Fibroblast of skin of right quadriceps (primary cell): Measurements from ENCODE around the gene ADCY3.
A peak's percentile ranks its signal among the peaks of the same experiment; 100 is the strongest.

Source experiments
- DNase-seq: peaks from one replicate; pipeline ENCODE4 v3.0.0-alpha.2; 2013

ADCY3 gene

GRCh38 chr2:24872344-24873115, 47.5 kb downstream of the ADCY3 start:
- no peak for DNase-seq

- DNase-seq, result no peak
Observed at GRCh38 chr2:24871852-24872333, 48.1 kb downstream of the ADCY3 start.

DNA sequence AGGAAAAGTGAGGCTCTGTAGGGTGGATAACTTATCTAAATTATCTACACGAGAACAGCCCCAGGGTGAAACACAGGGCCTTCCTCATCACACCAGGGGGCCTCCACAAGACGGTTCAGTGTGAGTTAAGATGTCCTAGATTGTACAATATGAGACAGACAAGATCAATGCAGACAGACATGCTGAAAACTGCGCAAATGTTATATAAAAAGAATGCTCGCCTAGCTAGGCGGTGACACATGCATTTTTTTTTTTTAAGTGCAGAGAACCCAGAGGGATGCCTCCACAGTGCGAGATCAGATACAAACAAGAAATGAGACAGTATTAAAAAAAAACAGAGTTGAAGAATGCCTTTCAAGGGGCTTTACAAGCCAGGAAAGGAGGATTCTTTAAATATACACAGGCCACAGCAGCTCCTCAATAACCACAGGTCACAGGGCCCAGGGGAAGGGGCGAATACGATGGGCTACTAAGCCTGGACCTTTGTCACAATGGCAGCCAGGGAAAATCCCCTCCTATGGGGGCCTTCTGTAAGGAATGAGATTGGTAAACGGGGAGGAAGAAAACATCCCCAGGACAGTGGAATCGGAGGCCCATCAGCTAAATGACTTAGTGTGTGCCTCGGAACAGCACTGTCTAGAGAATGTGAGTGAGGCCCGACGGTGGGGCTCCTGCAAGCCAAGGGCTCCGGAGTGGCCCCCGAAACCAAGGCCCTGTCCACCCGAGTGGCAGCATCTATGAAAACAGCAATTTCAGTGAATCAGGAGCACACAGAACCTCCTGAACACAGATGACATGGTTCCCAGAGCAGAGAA, 48.9 kb downstream of the ADCY3 start:
- no peak for DNase-seq

GRCh38 chr2:24870440-24870839, 49.6 kb downstream of the ADCY3 start:
- no peak for DNase-seq

GRCh38 chr2:24866946-24867345, 53.1 kb downstream of the ADCY3 start:
- no peak for DNase-seq

DNA sequence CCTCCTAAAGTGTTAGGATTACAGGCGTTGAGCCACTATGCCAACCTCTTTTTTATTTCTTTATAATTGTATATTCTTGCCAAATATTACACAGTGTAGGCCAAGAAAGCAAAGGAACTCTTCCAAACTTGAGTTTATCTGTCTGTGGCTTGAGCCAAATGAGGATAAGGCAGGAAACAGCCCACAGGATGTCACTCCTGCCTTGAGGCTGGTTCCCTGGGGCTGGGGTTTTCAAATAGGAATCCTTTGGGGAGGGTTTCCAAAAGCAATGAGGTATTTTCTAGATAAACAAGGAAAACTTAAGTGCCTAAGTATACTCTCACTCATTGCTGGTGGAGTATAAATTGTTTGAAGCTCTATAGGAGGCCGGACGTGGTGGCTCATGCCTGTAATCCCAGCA, 56.4 kb downstream of the ADCY3 start:
- DNase-seq, result peak; percentile 29

- no peak for DNase-seq
Observed at GRCh38 chr2:24861500-24861899, 58.5 kb downstream of the ADCY3 start.

- DNase-seq, result no peak
Observed at GRCh38 chr2:24860631-24861030, 59.4 kb downstream of the ADCY3 start.

- DNase-seq, result no peak
Observed at GRCh38 chr2:24859968-24860600, 60.0 kb downstream of the ADCY3 start.

DNA sequence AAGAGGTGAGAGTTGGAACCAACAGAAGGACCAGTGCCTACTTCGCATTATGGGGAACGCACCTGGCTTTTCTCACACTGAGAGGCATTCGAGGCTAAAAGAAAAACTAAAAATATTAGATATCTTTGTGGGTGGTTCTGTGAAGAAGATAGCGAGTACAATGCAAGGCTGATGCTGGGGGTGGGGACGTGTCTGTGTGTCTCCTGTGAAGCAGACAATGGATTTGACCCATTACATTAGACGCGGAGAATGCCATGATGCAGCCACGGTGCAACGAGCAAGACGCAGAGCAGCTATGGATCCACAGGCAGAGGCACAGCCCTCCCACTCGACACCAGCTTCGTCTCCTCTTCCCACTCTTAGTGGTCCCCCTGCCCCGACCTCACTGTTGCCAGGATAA, 61.0 kb downstream of the ADCY3 start:
- DNase-seq, result no peak

DNA sequence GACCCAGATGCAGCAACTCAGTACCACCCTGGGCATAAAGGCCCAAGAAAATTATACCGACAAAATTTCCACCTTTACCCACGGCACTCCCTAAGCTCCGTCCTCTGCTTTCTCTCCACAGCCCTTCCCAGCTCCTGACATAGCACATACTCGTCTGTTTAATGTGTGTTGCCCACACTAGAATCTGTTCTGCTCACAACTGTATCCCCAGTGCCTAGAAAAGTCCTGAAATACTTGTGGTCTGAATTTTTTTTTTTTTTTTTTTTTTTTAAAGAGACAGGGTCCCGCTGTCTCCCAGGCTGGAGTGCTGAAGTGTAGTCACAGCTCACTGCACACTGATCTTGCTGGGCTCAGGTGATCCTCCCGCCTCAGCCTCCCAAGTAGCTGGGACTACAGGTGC, 62.3 kb downstream of the ADCY3 start:
- peak; percentile 14 for DNase-seq

DNA sequence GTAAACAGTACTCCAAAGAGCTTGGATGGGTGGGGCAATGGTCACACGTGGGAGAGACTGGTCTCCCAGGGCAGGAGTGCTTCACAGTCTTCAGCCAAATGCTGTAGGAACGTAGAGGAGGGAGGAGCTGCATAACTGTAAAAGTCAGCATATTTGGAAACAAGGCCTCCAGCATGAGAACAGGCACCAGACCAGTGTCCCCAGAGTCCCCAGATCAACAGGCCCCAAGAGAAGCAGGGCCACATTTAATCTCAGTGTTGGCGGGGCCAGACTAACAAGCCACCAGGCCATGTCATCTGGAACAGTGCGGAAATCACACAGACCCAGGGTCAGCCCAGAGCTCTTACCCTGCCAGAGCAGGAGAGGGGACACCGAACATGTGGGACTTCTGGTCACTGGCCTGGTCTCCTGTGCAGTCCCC, 63.2 kb downstream of the ADCY3 start:
- no peak for DNase-seq

DNA sequence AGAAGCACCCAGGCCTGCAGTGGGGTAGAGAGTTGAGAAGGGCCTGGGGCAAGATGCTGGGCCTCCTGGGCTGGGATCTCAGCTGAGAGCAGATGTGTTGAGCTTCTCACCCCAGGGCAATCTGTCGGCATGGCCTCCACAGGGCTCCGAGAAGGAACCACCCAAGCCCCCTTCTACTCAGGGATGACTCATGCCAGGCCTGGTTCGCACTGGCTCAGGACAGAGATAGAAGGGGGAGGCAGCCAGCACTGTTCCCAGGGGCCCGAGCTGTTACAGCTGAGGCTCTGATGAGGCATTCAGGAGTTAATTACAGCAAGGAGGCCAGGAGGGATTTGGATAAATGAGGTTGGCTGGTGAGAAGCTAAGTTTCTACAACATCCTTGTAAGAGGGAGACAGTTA, 64.3 kb downstream of the ADCY3 start:
- DNase-seq, result peak; percentile 81

- no peak for DNase-seq
Observed at GRCh38 chr2:24855022-24855622, 64.9 kb downstream of the ADCY3 start.

GRCh38 chr2:24853996-24854395, 66.0 kb downstream of the ADCY3 start:
- no peak for DNase-seq

DNA sequence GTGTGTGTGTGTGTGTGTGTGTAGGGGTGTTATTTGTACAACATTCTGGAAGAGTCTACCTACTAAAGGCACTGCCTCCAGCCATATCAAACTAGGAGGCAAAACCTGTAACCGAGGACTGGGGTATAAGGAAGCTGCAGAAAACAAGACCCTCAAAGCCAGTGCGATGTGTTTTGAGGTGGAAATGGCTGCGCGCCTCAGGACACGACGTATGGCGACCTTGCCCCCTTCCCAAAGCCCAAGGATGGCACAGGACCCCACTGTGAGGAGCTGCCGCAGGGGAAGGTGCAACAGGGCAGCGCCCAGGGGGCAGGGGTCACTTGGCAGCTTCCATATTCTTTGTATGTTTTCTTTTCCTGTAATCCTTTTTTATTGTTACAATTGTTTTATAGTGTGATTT, 67.0 kb downstream of the ADCY3 start:
- no peak for DNase-seq

DNA sequence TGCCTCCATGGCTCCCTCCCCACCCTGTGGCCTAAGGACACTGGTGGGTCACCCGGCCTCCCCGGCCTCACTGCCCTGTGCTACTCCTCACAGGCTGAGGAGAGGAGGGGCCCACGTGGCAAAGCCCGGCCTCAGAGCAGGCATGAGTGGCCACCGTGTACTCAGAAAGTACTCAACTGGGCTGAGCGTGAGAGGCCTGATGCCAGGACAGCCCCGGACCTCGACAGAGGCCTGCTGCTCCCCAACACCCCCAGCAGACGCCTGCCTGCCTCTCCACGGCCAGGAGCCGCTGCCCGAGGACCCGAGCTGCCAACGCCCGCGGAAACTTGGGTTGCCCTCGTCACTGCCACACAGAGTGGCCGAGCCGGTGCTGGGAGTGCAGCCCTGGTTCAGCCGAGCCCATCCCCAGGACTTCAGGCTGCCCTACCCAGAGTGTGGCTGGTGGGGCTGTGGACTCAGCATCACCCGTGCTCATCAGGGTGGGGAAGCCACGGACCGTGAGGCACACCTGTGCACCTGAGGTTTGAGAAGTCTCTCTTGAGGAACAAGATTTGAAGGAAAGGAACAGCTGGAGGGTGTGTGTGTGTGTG, 67.5 kb downstream of the ADCY3 start:
- no peak for DNase-seq

DNA sequence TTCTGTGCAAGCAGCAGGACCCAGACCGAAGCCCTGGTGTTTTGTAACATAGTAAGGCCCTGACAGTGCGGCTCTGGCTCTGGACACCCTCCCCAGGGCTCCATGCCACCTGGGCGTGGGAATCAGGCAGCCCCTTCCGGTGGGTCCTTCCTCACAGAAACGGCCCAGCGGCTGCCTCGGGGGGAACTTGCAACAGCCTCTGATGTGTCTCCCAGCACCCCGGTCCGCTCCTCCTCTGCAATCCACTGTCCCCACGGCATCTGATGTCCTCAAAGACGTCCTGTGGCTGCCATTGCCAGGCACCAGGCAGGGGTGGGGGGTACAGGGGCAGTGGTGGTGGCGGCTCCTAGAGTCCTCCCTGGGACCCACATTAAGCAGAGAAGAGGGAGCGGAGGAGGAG, 68.0 kb downstream of the ADCY3 start:
- no peak for DNase-seq

GRCh38 chr2:24850944-24851343, 69.1 kb downstream of the ADCY3 start:
- no peak for DNase-seq

DNA sequence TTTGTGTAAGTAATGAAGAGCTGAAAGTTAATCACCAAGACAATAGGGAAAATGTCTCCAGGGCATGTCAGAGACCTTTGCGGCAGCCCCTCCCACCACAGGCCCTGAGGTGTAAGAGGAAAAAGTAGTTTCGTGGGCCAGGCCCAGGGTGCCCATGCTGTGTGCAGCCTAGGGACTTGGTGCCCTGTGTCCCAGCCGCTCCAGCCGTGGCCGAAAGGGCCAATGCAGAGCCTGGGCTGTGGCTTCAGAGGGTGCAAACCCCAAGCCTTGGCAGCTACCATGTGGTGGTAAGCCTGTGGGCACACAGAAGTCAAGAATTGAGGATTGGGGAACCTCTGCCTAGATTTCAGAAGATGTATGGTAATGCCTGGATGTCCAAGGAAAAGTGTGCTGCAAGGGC, 74.3 kb downstream of the ADCY3 start:
- DNase-seq, result no peak

- no peak for DNase-seq
Observed at GRCh38 chr2:24844023-24844685, 75.9 kb downstream of the ADCY3 start.

DNA sequence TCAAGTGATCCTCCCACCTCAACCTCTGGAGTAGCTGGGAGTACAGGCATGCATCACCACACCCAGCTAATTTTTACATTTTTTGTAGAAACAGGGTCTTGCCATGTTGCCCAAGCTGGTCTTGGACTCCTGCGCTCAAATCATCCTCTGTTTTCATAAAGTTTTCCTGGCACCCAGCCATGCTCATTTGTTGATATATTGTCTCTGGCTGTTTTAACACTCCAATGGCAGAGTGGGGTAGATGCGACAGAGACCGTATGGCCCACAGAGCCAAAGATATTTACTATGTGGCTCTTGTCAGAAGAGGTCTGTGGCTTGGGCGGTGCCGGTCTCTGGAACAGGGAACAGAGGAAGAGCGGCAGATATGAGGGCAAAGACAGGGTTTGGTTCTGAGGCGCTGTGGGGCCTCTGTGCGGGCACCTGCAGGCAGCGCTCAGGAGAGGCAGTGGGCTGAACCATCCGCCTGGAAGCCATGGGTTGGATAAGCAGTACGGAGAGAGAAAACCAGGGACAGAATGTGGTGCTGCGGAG, 76.6 kb downstream of the ADCY3 start:
- DNase-seq, result no peak
